HG03378 (cell line): ENCODE results near the gene OSR1.
"Not testable (repeated sequence)": the region's sequence is repeated elsewhere in the genome, so short reads cannot be mapped to it uniquely, and the experiment has no call there.

ENCODE experiments used
- ATAC-seq: cut with Tn5 transposase; IDR thresholded peaks from one replicate; pipeline ENCODE4 v1.9.1; 2021; ENCODE audit warnings: mild to moderate bottlenecking, moderate library complexity; ENCODE audit not compliant: unreplicated experiment

The OSR1 gene

GRCh38 chr2:19337202-19337601, 21.2 kb downstream of the OSR1 start:
- no peak for ATAC-seq

GRCh38 chr2:19336781-19337180, 21.6 kb downstream of the OSR1 start:
- no peak for ATAC-seq

- ATAC-seq: no peak
Observed at GRCh38 chr2:19332503-19332902, 25.9 kb downstream of the OSR1 start.

- no peak for ATAC-seq
Observed at GRCh38 chr2:19331450-19331849, 27.0 kb downstream of the OSR1 start.

GRCh38 chr2:19330436-19330835, 28.0 kb downstream of the OSR1 start:
- no peak for ATAC-seq

- no peak for ATAC-seq
Observed at GRCh38 chr2:19329445-19329844, 29.0 kb downstream of the OSR1 start.

- no peak for ATAC-seq
Observed at GRCh38 chr2:19327496-19327895, 30.9 kb downstream of the OSR1 start.

- no peak for ATAC-seq
Observed at GRCh38 chr2:19321946-19322345, 36.5 kb downstream of the OSR1 start.

GRCh38 chr2:19320813-19321212, 37.6 kb downstream of the OSR1 start:
- ATAC-seq: no peak

- ATAC-seq: no peak
Observed at GRCh38 chr2:19319698-19320097, 38.7 kb downstream of the OSR1 start.

- ATAC-seq: no peak
Observed at GRCh38 chr2:19319064-19319463, 39.4 kb downstream of the OSR1 start.

- no peak for ATAC-seq
Observed at GRCh38 chr2:19313553-19313952, 44.9 kb downstream of the OSR1 start.

- no peak for ATAC-seq
Observed at GRCh38 chr2:19312949-19313348, 45.5 kb downstream of the OSR1 start.

- not testable (repeated sequence) for ATAC-seq
Observed at GRCh38 chr2:19306065-19306464, 52.4 kb downstream of the OSR1 start.

GRCh38 chr2:19305400-19306055, 52.9 kb downstream of the OSR1 start:
- not testable (repeated sequence) for ATAC-seq

GRCh38 chr2:19301706-19302105, 56.7 kb downstream of the OSR1 start:
- ATAC-seq: no peak
